DMS53 treated with DMSO at 0.1 percent for 48 hours (cell line): ENCODE results near the gene IL1RAP.
"Not testable (repeated sequence)": the region's sequence is repeated elsewhere in the genome, so short reads cannot be mapped to it uniquely, and the experiment has no call there.

Experiments used
- DNase-seq: peaks from one replicate; lab custom pipeline; 2025; ENCODE audit not compliant: unreplicated experiment; lab: John Stamatoyannopoulos, UW

The IL1RAP gene

DNA sequence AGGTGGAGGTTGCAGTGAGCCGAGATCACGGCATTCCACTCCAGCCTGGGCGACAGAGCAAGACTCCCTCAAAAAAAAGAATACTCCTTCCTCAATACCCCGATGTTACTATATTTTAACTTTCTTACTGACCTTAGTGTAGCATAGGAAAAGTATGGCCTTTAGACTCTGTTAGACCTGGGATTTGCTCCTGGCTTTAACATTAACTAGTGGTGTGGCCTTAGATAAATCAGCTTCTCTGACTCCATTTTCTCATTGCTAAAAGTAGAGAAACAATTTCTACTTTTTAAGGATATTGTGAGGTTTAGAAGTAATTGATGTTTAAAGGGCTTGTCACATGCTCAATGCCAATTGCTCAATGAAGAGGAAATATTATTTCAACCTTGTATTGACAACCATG lies 7.6 kb upstream of the IL1RAP start:
- DNase-seq = no peak

DNA sequence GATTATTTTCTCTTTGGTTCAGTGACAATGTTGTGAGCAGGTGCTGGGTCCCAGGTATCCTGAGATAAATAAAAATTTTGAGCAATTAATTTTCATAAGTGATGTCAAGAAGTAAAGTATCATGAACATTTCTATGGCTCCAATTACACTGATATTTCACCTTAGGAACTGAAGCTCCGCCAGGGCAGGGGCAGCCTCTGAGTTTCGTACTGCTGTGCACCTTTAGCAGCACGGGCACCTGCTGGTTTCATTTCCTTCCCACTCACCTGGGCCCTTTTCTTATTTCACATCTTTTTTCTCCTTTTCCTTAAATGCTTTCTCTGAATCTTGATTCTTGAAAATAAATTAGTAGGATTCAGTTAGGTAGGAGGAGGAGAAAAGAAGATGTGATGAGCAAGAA lies 1.2 kb upstream of the IL1RAP start:
- DNase-seq = no peak

- DNase-seq = peak; percentile 3
Measured at GRCh38 chr3:190514413-190515153, 698 bp downstream of the IL1RAP start.

- DNase-seq = no peak
Measured at GRCh38 chr3:190516416-190516815, 2.5 kb downstream of the IL1RAP start.

GRCh38 chr3:190517687-190518086 lies 3.8 kb downstream of the IL1RAP start:
- no peak for DNase-seq

- DNase-seq = not testable (repeated sequence)
Measured at GRCh38 chr3:190518531-190518930, 4.6 kb downstream of the IL1RAP start.

GRCh38 chr3:190519886-190520285 lies 6.0 kb downstream of the IL1RAP start:
- DNase-seq = no peak

GRCh38 chr3:190521998-190522397 lies 8.1 kb downstream of the IL1RAP start:
- DNase-seq = no peak

GRCh38 chr3:190522621-190523222 lies 8.8 kb downstream of the IL1RAP start:
- no peak for DNase-seq

- no peak for DNase-seq
Measured at GRCh38 chr3:190524942-190525341, 11.1 kb downstream of the IL1RAP start.

- DNase-seq = no peak
Measured at GRCh38 chr3:190525634-190526033, 11.7 kb downstream of the IL1RAP start.

DNA sequence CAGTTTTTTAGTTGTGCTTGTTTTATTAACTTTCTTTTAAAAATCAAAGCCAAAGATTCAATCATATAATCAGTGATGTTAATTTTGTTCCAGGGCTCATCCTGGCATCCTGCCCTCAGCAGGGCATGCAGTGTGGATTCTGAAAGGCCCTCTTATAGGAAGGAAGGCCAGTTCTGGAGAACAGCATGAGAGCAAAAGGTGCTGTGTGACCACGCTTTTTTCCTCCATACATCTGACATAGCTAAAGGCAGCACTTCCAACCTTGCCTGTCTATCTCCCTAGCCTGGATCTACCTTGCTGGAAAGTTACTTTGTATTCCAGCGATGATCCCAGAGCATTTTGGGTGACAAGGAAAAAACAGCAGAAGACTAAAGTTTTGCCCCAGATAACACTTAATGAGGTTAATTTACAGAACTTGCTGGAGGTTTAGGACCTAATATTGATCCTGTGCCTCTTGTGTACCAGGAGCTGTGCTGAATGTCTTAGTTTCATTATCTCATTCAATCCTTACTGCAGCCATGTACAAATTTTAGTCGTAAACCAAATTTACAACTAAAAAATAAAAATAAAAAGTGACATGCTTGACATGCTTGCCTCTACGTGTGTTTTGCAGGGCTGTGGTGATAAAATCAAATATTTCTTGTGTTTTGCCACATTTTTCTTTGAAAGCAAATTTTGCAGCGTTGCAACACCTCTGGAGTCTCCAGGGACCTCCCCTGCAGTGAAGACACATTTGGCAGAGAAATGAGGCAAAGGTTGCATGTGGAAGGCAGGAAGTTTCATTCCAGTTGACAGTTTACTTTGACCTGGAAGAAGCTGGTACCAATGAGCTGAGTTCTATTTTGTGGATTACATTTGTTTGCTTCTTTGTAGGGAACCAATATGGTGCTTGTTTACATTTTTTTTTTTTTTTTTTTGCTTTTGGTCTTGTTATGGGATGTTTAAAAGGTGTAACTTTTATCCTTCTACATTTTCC lies 13.2 kb downstream of the IL1RAP start:
- no peak for DNase-seq

DNA sequence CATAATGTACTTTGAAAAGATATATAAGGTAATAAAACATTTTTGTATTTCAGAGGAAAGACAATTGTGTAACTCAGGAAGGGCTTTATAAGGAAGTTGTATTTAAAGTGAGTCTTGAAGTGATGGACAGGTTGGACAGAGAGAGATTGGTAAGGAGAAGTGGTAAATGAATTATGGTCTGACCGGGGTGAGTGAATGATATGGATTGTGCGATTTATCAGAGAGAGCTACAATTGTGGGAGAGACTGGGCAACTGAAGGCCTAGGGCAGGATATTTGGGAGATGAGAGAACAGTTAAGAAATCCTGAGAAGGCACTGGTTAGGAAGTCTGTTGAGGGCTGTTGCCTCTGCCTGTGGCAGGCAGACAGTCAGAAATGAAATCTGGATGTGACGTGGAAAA lies 14.8 kb downstream of the IL1RAP start:
- no peak for DNase-seq

GRCh38 chr3:190531406-190531805 lies 17.5 kb downstream of the IL1RAP start:
- DNase-seq = no peak

GRCh38 chr3:190532731-190533203 lies 18.9 kb downstream of the IL1RAP start:
- no peak for DNase-seq

GRCh38 chr3:190533511-190534281 lies 19.8 kb downstream of the IL1RAP start:
- DNase-seq = no peak

DNA sequence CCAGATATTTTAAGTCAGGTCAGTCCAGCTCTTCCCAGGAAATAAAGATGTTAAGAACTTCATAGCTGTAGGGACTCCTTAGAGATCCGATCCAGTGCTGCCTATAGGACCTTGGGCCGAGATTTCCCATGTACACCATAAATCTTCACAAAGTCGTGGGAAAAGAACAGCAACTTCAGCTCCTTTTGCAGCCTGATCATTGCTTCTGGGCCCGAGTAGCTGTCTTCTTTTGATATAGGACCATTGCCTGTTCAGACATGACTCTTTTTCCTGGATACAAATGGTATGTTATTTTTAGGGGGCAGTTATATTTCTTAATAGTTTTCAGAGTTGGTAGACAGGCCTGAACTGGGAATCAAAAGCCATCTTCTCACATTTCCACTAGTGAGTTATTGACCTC lies 20.5 kb downstream of the IL1RAP start:
- no peak for DNase-seq

DNA sequence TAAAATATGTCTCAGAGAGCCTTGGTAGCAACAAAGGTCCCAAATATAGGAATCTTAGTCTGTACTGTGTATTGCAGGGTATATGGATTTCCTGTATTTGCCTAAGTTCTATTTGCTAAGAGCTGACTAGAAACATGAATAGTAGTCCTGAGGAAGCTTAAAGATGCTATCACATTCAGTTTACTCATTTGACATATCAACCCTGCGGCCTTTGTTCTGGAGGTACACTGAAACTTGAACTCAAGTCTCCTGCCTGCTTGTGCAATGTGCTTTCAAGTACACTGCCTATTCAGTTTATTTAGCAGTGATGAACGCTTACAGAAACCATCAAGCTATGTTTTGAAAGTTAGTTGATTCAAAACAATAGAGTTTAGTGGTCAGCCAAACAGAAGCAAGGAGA lies 21.1 kb downstream of the IL1RAP start:
- DNase-seq = no peak

GRCh38 chr3:190537146-190537545 lies 23.3 kb downstream of the IL1RAP start:
- no peak for DNase-seq

DNA sequence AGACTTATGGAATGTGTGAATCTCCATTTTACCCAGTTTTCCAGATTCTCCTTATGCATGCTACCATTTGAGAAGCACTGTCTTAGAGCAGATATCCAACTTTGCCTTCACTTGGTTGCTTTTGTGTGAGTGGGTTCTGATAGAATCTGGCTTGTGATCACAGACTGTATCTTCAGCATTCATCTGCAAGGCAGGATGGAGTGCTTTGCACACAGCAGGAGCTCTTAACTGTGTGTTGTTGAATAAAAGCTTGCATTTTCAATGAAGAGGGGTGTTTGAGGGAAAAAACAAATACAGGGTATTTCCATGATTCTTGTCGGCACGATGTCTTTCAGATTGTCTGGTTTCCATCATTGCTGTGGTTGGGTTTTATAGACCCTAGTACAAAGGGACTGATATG lies 24.4 kb downstream of the IL1RAP start:
- DNase-seq = no peak

GRCh38 chr3:190539526-190539925 lies 25.6 kb downstream of the IL1RAP start:
- no peak for DNase-seq
